WTC11 (cell line): Measurements from ENCODE around the gene NGF. TPM values are rescaled to one million over a fixed set of nuclear protein-coding genes. Genes with fewer than 3 reads are reported as not detected.

Source experiments
- ATAC-seq: fragments of 200-7000 bp; cut with Tn5 transposase; 2 replicates; pipeline ENCODE4 v1.10.0; 2021; ENCODE audit warnings: mild to moderate bottlenecking, moderate library complexity
- CTCF ChIA-PET: fragments of 300-600 bp; sonication (Branson Sonifier 250); formaldehyde crosslinking; loops from one replicate; lab custom pipeline; 2021; ENCODE audit warnings: antibody characterized with exemption; lab: Charles Lee
- POLR2A ChIA-PET: fragments of 350-600 bp; sonication (Branson Sonifier 250); formaldehyde crosslinking; loops from one replicate; lab custom pipeline; 2021; ENCODE audit warnings: antibody characterized with exemption; lab: Charles Lee
- DNase-seq: peaks from one replicate; pipeline ENCODE4 v3.0.0; 2021; ENCODE audit warnings: low spot score
- H3K27ac Mint-ChIP-seq: 2 replicates; pipeline ENCODE4 v1.8.0; 2021; ENCODE audit warnings: mixed read lengths
- H3K27me3 Mint-ChIP-seq: 2 replicates; pipeline ENCODE4 v1.8.0; 2021; ENCODE audit warnings: low read depth, mild to moderate bottlenecking, moderate library complexity, mixed read lengths
- H3K36me3 Mint-ChIP-seq: 2 replicates; pipeline ENCODE4 v1.8.0; 2021; ENCODE audit warnings: mixed read lengths
- H3K4me1 Mint-ChIP-seq: 2 replicates; pipeline ENCODE4 v1.8.0; 2022; ENCODE audit warnings: mixed read lengths
- H3K4me3 Mint-ChIP-seq: 2 replicates; pipeline ENCODE4 v1.8.0; 2021; ENCODE audit warnings: mild to moderate bottlenecking, moderate library complexity, mixed read lengths
- H3K9me3 Mint-ChIP-seq: 2 replicates; pipeline ENCODE4 v1.8.0; 2021; ENCODE audit warnings: mixed read lengths
- ETV6 ChIP-seq: sonication (generic); formaldehyde crosslinking; IDR thresholded peaks from 2 replicates; pipeline ENCODE4 v1.8.1; 2022; ENCODE audit warnings: mild to moderate bottlenecking, missing genetic modification reagents
- FOXK1 ChIP-seq: sonication (generic); formaldehyde crosslinking; IDR thresholded peaks from 2 replicates; pipeline ENCODE4 v1.8.0; 2022; ENCODE audit warnings: mild to moderate bottlenecking, moderate library complexity, missing genetic modification reagents
- FOXP1 ChIP-seq: sonication (generic); formaldehyde crosslinking; IDR thresholded peaks from 2 replicates; pipeline ENCODE4 v1.8.0; 2022; ENCODE audit warnings: missing genetic modification reagents, mild to moderate bottlenecking, moderate library complexity, borderline replicate concordance
- GABPB1 ChIP-seq: sonication (generic); formaldehyde crosslinking; IDR thresholded peaks from 2 replicates; pipeline ENCODE4 v1.8.1; 2023; ENCODE audit warnings: mild to moderate bottlenecking, missing genetic modification reagents
- GTF2I ChIP-seq: fragments of 250-450 bp; sonication (Bioruptor Pico); conservative IDR thresholded peaks from 2 replicates; pipeline ENCODE4 v1.4.0; 2021; ENCODE audit warnings: mild to moderate bottlenecking
- NFYB ChIP-seq: sonication (generic); formaldehyde crosslinking; conservative IDR thresholded peaks from 2 replicates; pipeline ENCODE4 v1.8.0; 2022; ENCODE audit warnings: low read depth, missing genetic modification reagents
- NR1H2 ChIP-seq: sonication (generic); formaldehyde crosslinking; IDR thresholded peaks from 2 replicates; pipeline ENCODE4 v1.9.0; 2021; ENCODE audit warnings: mild to moderate bottlenecking, moderate library complexity, missing genetic modification reagents
- NR2C2 ChIP-seq: sonication (generic); formaldehyde crosslinking; IDR thresholded peaks from 2 replicates; pipeline ENCODE4 v1.8.0; 2022; ENCODE audit warnings: mild to moderate bottlenecking, missing genetic modification reagents
- NR3C1 ChIP-seq: sonication (generic); formaldehyde crosslinking; conservative IDR thresholded peaks from 2 replicates; pipeline ENCODE4 v1.8.1; 2023; ENCODE audit warnings: low read depth, mild to moderate bottlenecking, missing genetic modification reagents
- TCF7 ChIP-seq: sonication (generic); formaldehyde crosslinking; IDR thresholded peaks from 2 replicates; pipeline ENCODE4 v1.8.0; 2022; ENCODE audit warnings: mild to moderate bottlenecking, low read depth, missing genetic modification reagents, moderate library complexity
- TEAD4 ChIP-seq: sonication (generic); formaldehyde crosslinking; IDR thresholded peaks from 2 replicates; pipeline ENCODE4 v1.8.0; 2022; ENCODE audit warnings: mild to moderate bottlenecking, missing genetic modification reagents
- ZBTB21 ChIP-seq: sonication (generic); formaldehyde crosslinking; IDR thresholded peaks from 2 replicates; pipeline ENCODE4 v1.8.1; 2023; ENCODE audit warnings: mild to moderate bottlenecking, missing genetic modification reagents, borderline replicate concordance
- ZNF138 ChIP-seq: sonication (generic); formaldehyde crosslinking; conservative IDR thresholded peaks from 2 replicates; pipeline ENCODE4 v1.8.1; 2022; ENCODE audit warnings: mild to moderate bottlenecking, moderate library complexity, missing genetic modification reagents
- ZNF232 ChIP-seq: sonication (generic); formaldehyde crosslinking; IDR thresholded peaks from 2 replicates; pipeline ENCODE4 v1.8.0; 2022; ENCODE audit warnings: mild to moderate bottlenecking, missing genetic modification reagents
- ZNF396 ChIP-seq: fragments of 250-450 bp; sonication (Bioruptor Pico); IDR thresholded peaks from 2 replicates; pipeline ENCODE4 v1.8.0; 2021; ENCODE audit warnings: mild to moderate bottlenecking, moderate library complexity, borderline replicate concordance
- ZNF423 ChIP-seq: fragments of 250-450 bp; sonication (Bioruptor Pico); IDR thresholded peaks from 2 replicates; pipeline ENCODE4 v2.1.2; 2022; ENCODE audit warnings: mild to moderate bottlenecking, moderate library complexity
- total RNA-seq: library from RNA; stranded (reverse); gene quantifications from 3 replicates; pipeline ENCODE4 v1.2.3, GENCODE V29; 2021
- TF ChIP-seq, protein P1 (sequence below): sonication (generic); formaldehyde crosslinking; IDR thresholded peaks from 2 replicates; pipeline ENCODE4 v1.8.0; 2023; ENCODE audit warnings: missing genetic modification reagents
- TF ChIP-seq, protein P2 (sequence below): sonication (generic); formaldehyde crosslinking; IDR thresholded peaks from 2 replicates; pipeline ENCODE4 v1.8.1; 2023; ENCODE audit warnings: mild to moderate bottlenecking, moderate library complexity, missing genetic modification reagents
- TF ChIP-seq, protein P3 (sequence below): sonication (generic); formaldehyde crosslinking; conservative IDR thresholded peaks from 2 replicates; pipeline ENCODE4 v1.8.1; 2023; ENCODE audit warnings: mild to moderate bottlenecking, low read depth, missing genetic modification reagents, moderate library complexity
- TF ChIP-seq, protein P4 (sequence below): sonication (generic); formaldehyde crosslinking; IDR thresholded peaks from 2 replicates; pipeline ENCODE4 v1.8.0; 2022; ENCODE audit warnings: mild to moderate bottlenecking, missing genetic modification reagents
- TF ChIP-seq, protein P5 (sequence below): sonication (generic); formaldehyde crosslinking; IDR thresholded peaks from 2 replicates; pipeline ENCODE4 v1.8.1; 2022; ENCODE audit warnings: missing genetic modification reagents, borderline replicate concordance
- TF ChIP-seq, protein P6 (sequence below): sonication (generic); formaldehyde crosslinking; IDR thresholded peaks from 2 replicates; pipeline ENCODE4 v1.8.1; 2023; ENCODE audit warnings: mild to moderate bottlenecking, missing genetic modification reagents, moderate library complexity
- TF ChIP-seq, protein P7 (sequence below): fragments of 250-450 bp; sonication (Bioruptor Pico); IDR thresholded peaks from 2 replicates; pipeline ENCODE4 v1.9.0; 2021; ENCODE audit warnings: mild to moderate bottlenecking, borderline replicate concordance

Gene NGF
- total RNA-seq, 1 experiment from 2014 or later = 0.55 TPM

DNA sequence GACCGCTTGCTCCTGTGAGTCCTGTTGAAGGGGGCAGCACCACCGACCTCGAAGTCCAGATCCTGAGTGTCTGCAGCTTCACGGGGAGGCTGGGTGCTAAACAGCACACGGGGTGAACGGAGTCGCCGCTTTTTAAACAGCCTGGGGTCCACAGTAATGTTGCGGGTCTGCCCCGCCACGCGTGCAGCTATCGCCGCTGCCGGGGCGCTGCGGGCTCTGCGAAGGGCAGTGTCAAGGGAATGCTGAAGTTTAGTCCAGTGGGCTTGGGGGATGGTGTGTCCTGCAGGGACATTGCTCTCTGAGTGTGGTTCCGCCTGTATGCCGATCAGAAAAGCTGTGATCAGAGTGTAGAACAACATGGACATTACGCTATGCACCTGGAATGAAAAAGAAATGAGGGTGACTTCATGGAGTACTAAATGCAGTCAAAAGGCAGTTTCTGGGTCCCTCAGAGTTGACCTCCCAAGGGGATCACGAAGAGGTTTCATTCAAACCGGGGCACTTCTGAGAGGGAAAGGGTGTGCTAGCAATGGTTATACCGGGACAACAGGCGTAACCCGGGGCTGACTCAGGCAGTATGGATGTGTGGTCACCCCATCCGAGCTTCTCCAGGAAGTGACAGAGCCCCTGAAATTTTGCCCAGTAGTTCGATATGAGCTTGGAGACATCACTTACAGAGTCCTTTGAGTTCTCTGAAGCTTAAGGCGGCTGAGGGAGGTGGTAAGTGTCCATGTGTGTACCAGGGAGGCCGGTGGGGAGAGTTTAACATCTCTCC, 51.4 kb downstream of the NGF start (continued):
- TF ChIP-seq NFYB (no peak), GTF2I (CRISPR knock-in tag) (no peak), ZNF423 (CRISPR knock-in tag) (no peak), ZNF232 (CRISPR knock-in tag) (no peak), ZBTB21 (CRISPR knock-in tag) (no peak)
- TF ChIP-seq, protein P1, sequence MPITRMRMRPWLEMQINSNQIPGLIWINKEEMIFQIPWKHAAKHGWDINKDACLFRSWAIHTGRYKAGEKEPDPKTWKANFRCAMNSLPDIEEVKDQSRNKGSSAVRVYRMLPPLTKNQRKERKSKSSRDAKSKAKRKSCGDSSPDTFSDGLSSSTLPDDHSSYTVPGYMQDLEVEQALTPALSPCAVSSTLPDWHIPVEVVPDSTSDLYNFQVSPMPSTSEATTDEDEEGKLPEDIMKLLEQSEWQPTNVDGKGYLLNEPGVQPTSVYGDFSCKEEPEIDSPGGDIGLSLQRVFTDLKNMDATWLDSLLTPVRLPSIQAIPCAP (CRISPR knock-in tag) = no peak

DNA sequence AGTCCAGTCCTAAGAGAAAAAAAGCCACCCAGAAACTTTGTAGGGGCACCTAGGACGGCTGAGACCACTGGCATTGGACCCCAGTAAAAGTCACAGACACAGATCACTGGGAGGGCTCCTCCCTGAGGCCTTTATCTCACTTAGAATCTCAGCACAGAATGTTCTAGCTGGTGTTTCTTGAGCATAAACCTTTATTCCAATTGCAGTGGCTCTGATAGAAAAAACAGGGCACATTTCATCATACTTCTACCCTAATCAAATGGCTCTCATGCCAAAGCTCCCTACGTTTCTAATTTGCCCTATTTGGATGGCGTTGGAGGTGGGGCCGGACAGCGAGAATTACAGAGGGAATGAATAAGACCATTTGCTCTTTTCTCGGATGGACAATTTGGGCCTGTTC, 53.8 kb downstream of the NGF start:
- CTCF ChIA-PET = interaction anchor here (0.5 kb wide), 1 partner anchor 628 kb away, joined by 3 read pairs; no protein-coding TSS in a partner anchor

More for the DNA sequence above, 53.8 kb downstream of the NGF start:
- peaks cover 4% of the 10 kb centered on the region for H3K4me1 Mint-ChIP-seq
- no peak for TF ChIP-seq ZNF396 (CRISPR knock-in tag)
- TF ChIP-seq FOXK1 = no peak
- TF ChIP-seq, protein P2, sequence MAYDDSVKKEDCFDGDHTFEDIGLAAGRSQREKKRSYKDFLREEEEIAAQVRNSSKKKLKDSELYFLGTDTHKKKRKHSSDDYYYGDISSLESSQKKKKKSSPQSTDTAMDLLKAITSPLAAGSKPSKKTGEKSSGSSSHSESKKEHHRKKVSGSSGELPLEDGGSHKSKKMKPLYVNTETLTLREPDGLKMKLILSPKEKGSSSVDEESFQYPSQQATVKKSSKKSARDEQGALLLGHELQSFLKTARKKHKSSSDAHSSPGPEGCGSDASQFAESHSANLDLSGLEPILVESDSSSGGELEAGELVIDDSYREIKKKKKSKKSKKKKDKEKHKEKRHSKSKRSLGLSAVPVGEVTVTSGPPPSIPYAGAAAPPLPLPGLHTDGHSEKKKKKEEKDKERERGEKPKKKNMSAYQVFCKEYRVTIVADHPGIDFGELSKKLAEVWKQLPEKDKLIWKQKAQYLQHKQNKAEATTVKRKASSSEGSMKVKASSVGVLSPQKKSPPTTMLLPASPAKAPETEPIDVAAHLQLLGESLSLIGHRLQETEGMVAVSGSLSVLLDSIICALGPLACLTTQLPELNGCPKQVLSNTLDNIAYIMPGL (CRISPR knock-in tag) = no peak
- TF ChIP-seq FOXP1 (CRISPR knock-in tag) = no peak
- TF ChIP-seq, protein P3, sequence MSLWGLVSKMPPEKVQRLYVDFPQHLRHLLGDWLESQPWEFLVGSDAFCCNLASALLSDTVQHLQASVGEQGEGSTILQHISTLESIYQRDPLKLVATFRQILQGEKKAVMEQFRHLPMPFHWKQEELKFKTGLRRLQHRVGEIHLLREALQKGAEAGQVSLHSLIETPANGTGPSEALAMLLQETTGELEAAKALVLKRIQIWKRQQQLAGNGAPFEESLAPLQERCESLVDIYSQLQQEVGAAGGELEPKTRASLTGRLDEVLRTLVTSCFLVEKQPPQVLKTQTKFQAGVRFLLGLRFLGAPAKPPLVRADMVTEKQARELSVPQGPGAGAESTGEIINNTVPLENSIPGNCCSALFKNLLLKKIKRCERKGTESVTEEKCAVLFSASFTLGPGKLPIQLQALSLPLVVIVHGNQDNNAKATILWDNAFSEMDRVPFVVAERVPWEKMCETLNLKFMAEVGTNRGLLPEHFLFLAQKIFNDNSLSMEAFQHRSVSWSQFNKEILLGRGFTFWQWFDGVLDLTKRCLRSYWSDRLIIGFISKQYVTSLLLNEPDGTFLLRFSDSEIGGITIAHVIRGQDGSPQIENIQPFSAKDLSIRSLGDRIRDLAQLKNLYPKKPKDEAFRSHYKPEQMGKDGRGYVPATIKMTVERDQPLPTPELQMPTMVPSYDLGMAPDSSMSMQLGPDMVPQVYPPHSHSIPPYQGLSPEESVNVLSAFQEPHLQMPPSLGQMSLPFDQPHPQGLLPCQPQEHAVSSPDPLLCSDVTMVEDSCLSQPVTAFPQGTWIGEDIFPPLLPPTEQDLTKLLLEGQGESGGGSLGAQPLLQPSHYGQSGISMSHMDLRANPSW (CRISPR knock-in tag) = no peak
- TF ChIP-seq, protein P4, sequence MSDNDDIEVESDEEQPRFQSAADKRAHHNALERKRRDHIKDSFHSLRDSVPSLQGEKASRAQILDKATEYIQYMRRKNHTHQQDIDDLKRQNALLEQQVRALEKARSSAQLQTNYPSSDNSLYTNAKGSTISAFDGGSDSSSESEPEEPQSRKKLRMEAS = no peak
- TF ChIP-seq, protein P5, sequence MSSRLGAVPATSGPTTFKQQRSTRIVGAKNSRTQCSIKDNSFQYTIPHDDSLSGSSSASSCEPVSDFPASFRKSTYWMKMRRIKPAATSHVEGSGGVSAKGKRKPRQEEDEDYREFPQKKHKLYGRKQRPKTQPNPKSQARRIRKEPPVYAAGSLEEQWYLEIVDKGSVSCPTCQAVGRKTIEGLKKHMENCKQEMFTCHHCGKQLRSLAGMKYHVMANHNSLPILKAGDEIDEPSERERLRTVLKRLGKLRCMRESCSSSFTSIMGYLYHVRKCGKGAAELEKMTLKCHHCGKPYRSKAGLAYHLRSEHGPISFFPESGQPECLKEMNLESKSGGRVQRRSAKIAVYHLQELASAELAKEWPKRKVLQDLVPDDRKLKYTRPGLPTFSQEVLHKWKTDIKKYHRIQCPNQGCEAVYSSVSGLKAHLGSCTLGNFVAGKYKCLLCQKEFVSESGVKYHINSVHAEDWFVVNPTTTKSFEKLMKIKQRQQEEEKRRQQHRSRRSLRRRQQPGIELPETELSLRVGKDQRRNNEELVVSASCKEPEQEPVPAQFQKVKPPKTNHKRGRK (CRISPR knock-in tag) = no peak
- TF ChIP-seq, protein P6, sequence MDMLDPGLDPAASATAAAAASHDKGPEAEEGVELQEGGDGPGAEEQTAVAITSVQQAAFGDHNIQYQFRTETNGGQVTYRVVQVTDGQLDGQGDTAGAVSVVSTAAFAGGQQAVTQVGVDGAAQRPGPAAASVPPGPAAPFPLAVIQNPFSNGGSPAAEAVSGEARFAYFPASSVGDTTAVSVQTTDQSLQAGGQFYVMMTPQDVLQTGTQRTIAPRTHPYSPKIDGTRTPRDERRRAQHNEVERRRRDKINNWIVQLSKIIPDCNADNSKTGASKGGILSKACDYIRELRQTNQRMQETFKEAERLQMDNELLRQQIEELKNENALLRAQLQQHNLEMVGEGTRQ (CRISPR knock-in tag) = no peak
- no peak for TF ChIP-seq TEAD4 (CRISPR knock-in tag)
- no peak for TF ChIP-seq NR1H2 (CRISPR knock-in tag)
- no peak for TF ChIP-seq NR3C1 (CRISPR knock-in tag)
- no peak for TF ChIP-seq TCF7 (CRISPR knock-in tag)
- TF ChIP-seq ZNF232 (CRISPR knock-in tag) = no peak
- no peak for TF ChIP-seq NR2C2 (CRISPR knock-in tag)
- TF ChIP-seq GABPB1 = no peak
- TF ChIP-seq, protein P7, sequence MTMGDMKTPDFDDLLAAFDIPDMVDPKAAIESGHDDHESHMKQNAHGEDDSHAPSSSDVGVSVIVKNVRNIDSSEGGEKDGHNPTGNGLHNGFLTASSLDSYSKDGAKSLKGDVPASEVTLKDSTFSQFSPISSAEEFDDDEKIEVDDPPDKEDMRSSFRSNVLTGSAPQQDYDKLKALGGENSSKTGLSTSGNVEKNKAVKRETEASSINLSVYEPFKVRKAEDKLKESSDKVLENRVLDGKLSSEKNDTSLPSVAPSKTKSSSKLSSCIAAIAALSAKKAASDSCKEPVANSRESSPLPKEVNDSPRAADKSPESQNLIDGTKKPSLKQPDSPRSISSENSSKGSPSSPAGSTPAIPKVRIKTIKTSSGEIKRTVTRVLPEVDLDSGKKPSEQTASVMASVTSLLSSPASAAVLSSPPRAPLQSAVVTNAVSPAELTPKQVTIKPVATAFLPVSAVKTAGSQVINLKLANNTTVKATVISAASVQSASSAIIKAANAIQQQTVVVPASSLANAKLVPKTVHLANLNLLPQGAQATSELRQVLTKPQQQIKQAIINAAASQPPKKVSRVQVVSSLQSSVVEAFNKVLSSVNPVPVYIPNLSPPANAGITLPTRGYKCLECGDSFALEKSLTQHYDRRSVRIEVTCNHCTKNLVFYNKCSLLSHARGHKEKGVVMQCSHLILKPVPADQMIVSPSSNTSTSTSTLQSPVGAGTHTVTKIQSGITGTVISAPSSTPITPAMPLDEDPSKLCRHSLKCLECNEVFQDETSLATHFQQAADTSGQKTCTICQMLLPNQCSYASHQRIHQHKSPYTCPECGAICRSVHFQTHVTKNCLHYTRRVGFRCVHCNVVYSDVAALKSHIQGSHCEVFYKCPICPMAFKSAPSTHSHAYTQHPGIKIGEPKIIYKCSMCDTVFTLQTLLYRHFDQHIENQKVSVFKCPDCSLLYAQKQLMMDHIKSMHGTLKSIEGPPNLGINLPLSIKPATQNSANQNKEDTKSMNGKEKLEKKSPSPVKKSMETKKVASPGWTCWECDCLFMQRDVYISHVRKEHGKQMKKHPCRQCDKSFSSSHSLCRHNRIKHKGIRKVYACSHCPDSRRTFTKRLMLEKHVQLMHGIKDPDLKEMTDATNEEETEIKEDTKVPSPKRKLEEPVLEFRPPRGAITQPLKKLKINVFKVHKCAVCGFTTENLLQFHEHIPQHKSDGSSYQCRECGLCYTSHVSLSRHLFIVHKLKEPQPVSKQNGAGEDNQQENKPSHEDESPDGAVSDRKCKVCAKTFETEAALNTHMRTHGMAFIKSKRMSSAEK (CRISPR knock-in tag) = no peak
- TF ChIP-seq ZNF138 (CRISPR knock-in tag) = no peak
- TF ChIP-seq ETV6 (CRISPR knock-in tag) = no peak
- H3K4me3 Mint-ChIP-seq = no peak overlapping the region
- no peaks in the 10 kb centered on the region for H3K36me3 Mint-ChIP-seq
- DNase-seq (no peak), ATAC-seq (no peak)
- H3K9me3 Mint-ChIP-seq = peaks cover under 1% of the 10 kb centered on the region; the same call in 1 of the 2 replicates
- POLR2A ChIA-PET = no interaction called here
- no peaks in the 10 kb centered on the region for H3K27me3 Mint-ChIP-seq
- no peak overlapping the region for H3K27ac Mint-ChIP-seq
